NCI-H1436 treated with DMSO at 0.1 percent for 48 hours (cell line): Measurements from ENCODE around the gene RFK.

Source experiments
- DNase-seq: peaks from one replicate; lab custom pipeline; 2025; lab: John Stamatoyannopoulos, UW

RFK gene

GRCh38 chr9:76412638-76413037 is 18.4 kb upstream of the RFK start:
- DNase-seq, result no peak

- no peak for DNase-seq
Observed at GRCh38 chr9:76405868-76406267, 11.6 kb upstream of the RFK start.

GRCh38 chr9:76405340-76405739 is 11.1 kb upstream of the RFK start:
- DNase-seq, result no peak

- DNase-seq, result no peak
Observed at GRCh38 chr9:76404401-76404800, 10.2 kb upstream of the RFK start.

GRCh38 chr9:76403352-76403751 is 9.1 kb upstream of the RFK start:
- no peak for DNase-seq

- no peak for DNase-seq
Observed at GRCh38 chr9:76401580-76402354, 7.5 kb upstream of the RFK start.

DNA sequence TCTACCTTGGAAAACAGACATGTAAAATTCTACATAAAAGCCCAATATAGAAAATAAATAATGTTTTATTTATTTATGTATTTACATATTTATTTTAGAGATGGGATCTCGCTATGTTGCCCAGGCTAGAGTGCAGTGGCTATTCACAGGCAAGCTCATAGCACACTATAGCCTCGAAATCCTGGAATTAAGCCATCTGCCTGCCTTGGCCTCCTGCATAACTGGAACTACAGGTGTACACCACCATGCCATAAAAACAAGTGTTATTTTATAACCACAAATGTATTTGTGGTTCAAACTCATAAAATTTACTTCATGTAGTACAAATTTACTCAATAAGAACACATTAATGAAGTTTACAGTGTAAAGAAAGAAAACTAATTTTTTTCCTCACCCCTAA is 7.0 kb upstream of the RFK start:
- no peak for DNase-seq

DNA sequence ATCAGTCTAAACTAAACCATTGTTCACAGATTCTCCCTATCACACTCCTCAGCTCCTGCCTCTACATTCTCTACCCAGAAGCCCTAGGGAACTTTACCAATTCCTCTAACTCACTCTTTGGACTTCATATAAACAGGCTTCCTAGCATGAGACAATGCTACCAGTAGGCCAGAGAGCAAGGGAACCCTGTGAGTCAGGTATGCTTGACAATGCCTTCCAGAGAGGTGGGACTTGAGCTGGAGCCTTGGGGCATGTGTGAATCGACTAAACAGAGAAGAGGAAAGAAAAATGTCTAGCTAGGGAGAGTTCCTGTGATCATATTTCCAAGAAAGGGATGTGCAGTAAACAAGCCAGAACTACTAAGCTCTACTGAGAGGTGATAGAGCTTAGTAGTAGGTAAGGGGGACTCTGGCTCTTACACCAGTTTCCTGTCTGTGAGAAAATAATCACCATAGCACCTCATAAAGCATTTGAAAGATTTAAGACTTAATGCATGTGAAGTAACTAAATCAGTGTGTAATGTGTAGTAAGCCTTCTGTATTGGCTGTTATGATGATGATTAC is 6.4 kb upstream of the RFK start:
- DNase-seq, result no peak

- no peak for DNase-seq
Observed at GRCh38 chr9:76399856-76400255, 5.6 kb upstream of the RFK start.

DNA sequence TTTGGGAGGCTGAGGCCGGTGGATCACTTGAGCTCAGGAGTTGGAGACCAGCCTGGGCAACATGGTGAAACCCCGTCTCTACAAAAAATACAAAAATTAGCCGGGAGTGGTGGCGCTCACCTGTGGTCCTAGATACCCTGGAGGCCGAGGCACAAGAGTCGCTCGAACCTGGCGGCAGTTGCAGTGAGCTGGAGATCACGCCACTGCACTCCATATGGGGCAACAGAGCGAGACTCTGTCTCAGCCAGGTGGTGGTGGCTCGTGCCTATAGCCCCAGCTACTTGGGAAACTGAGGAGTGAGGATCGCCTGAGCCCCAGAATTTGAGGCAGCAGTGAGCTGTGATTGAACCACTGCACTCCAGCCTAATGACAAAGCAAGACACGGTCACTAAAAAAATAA is 2.4 kb upstream of the RFK start:
- no peak for DNase-seq

GRCh38 chr9:76396144-76396543 is 1.9 kb upstream of the RFK start:
- DNase-seq, result no peak

- no peak for DNase-seq
Observed at GRCh38 chr9:76395381-76395780, 1.2 kb upstream of the RFK start.

DNA sequence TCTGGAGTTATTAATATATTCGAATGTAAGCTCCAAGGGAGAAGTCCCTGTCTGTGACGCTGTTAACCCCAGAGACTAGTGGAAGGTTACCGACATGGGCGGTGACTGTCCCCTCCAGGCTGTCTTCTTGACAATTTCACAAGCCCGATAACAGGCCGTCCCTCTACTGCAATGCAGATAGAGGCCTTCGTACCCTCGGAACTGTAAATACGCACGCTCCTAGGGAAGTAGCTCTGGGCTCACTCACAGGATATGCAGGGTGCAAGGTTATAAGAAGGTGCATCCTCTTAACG is 680 bp upstream of the RFK start:
- DNase-seq, result peak; percentile 40

- no peak for DNase-seq
Observed at GRCh38 chr9:76390656-76391055, 3.6 kb downstream of the RFK start.

DNA sequence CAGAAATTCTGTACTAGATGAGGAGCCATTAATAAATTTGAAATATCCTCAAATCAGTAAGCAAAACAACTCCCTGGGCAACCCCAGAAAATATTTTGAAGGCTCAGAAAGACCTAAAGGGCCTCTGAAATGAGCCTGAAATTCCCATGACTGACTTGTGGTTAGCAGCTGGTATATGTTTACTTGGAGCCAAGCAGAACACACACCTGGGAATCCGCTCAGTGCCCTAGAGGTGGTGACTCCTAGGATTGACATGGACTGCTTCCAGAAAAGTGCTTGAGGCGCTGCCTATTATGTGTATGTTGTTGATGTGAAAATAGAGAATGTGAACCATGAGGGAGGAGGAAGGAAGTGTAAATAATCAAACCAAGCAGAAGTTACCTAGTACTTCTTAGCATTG is 14.7 kb downstream of the RFK start:
- DNase-seq, result no peak

DNA sequence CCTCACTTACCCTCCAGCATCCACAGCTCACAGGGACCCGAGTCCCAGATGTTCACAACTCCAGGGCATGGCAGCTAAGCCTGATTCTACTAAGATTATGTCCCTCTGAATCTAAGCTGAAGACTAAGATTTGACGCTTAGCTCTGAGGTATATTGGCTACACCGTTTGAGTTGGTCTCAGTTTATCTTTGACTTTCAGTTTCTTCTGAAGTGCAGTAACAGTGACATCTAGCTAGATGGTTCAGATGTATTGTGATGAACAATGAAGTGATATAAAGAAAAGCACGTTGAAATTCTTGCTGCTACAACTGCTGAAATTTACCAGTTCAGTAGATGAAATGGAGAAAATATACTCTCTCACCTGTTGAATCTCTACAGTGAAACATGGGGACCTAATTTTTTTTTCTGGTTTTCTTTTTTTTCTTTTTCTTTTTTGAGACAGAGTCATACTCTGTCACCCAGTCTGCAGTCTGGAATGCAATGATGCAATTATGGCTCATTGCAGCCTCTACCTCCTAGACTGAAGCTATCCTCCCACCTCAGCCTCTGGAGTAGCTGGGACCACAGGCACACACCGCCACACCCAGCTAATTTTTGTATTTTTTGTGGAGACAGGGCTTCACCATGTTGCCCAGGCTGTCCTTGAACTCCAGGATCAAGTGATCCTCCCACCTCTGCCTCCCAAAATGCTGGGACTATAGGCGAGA is 15.7 kb downstream of the RFK start:
- no peak for DNase-seq

DNA sequence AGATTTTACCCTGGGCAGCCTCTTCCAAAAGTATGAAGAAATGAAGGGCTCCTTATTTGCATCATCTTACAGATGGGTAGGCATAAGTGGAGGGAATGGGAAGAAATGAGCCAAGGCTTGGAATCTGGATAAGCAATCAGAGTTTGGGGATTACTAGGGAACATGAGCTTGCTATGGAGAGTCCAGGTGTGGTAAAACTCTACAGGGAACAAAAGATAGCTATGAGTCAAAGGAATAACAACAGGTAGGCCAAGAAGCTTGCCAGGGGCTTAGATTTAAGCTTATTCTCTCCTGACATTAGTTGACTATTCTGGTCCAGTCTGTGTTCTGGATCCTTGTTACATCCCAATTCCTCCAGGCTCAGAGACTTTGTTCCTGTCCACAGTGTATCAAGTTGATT is 16.4 kb downstream of the RFK start:
- DNase-seq, result no peak

DNA sequence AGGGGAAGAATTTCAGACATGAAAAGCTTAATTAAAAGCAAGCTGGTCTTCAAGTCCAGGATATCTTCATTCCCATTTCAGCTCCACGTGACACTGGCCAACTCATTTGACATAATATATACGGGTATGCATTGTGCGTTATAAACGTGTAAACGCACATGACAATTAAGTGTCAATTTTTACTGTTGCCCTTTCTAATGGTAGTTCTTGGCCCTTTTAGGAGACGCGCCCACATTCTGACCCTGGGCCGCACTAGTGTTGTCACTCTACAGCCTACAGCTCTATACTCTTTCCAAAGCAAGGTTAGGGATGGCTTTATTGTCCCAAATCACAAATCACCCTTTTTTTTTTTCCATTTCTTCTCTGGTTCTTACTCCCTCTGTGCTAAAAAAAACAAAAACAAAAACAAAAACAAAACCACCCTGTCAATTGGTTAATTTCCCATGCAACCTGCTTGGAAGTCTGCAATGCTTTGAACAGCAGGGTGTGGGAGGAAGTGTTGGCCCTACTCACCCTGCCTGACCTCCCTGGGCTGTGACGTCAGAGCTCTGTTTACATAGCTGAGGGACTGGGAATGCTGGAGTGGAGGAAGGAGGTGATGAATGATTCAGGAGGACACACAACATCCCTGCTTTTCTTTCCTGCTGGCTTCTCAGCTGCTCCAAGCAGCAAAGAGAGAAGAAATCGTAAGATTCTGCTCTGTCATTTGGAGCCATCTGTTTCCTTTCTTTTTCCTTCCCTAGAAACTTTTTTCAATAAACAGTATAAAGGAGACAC is 19.3 kb downstream of the RFK start:
- no peak for DNase-seq

DNA sequence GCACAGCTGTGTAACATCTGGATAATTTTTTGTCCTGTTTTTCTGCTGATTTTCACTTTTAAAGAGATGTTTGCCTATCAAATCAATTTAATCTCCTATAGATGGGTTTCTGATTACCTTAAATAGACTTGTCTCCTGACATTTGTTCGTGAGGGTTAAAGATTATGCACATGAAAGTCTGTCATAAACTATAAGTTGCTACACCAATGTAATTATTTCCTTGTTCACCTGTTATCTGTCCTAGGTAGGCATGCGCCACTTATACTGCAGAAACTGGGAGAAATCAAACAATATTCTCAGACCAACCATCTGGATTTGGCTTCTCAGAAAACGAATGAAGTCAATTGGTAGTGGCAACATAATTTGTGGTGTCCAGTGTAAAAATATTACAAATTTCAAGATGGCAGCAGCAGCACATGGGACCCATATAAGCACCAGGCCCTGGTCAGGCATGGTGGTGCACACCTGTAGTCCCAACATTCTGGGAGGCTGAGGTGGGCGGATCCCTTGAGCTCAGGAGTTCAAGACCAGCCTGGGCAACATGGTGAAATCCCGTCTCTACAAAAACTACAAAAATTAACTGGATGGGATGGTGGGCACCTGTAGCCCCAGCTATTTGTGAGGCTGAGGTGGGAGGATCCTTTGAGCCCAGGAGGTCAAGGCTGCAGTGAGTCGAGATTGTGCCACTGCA is 20.3 kb downstream of the RFK start:
- no peak for DNase-seq

- no peak for DNase-seq
Observed at GRCh38 chr9:76373173-76373783, 20.9 kb downstream of the RFK start.

DNA sequence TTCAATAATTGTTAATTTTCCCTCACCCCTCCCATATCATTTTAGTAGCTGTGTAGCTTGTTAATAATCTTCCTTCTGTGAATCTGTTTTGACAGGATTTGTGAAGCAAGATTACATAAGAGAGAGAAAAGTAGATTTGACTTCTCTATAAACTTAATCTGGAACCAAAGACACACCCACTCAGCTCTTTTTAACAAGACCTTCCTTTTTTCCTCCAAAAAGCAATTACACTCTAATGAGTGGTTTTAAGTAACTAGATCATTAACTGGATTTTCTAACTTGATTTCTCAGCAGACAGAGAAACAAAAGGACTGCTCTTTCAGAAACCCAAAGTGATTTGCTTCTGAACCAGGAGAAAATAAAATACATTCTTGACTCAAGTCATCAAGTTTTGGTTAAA is 21.9 kb downstream of the RFK start:
- DNase-seq, result no peak

DNA sequence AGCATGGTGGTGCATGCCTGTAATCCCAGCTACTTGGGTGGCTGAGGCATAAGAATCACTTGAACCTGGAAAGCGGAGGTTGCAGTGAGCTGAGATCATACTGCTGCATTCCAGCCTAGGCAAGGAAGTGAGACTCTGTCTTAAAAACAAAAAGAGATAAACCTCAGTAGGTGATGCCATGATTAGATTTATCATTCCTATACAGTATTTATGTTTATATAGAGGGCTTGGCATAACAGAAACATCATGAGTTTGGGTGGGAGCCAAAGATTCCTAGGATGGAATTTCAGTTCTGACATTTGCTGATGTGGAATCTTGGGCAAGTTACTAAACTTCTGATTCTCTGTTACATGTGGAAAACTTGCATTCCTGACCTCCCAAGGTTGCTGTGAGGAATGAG is 22.3 kb downstream of the RFK start:
- no peak for DNase-seq
